ENCODE measurements around the gene PPP2R2B.

The PPP2R2B gene

DNA sequence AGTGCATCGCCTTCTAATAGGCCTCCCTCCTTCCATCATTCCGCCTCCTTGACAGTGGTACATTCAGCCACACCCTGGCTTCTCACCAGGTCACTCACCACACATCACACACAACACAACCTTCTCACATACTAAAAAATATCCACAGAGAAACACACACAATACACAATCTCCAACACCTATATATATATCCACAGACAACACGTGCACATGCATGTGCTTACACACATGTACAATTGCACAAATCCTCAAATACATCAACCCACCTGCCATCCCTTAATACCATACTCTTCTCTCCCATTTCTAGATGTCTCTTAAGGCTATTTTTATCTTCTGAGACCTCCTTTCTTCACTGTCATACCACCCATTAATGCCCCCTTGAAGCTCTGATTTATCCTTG is 57.6 kb downstream of the PPP2R2B start:
- no peak overlapping the region for H3K4me3 ChIP-seq (ENCODE audit: low read depth, low read length)
- TF ChIP-seq, protein P1, sequence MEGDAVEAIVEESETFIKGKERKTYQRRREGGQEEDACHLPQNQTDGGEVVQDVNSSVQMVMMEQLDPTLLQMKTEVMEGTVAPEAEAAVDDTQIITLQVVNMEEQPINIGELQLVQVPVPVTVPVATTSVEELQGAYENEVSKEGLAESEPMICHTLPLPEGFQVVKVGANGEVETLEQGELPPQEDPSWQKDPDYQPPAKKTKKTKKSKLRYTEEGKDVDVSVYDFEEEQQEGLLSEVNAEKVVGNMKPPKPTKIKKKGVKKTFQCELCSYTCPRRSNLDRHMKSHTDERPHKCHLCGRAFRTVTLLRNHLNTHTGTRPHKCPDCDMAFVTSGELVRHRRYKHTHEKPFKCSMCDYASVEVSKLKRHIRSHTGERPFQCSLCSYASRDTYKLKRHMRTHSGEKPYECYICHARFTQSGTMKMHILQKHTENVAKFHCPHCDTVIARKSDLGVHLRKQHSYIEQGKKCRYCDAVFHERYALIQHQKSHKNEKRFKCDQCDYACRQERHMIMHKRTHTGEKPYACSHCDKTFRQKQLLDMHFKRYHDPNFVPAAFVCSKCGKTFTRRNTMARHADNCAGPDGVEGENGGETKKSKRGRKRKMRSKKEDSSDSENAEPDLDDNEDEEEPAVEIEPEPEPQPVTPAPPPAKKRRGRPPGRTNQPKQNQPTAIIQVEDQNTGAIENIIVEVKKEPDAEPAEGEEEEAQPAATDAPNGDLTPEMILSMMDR (IDR thresholded peaks at IDR 0.05; ENCODE audit: borderline replicate concordance, insufficient read depth, low read depth, low read length), result no peak

DNA sequence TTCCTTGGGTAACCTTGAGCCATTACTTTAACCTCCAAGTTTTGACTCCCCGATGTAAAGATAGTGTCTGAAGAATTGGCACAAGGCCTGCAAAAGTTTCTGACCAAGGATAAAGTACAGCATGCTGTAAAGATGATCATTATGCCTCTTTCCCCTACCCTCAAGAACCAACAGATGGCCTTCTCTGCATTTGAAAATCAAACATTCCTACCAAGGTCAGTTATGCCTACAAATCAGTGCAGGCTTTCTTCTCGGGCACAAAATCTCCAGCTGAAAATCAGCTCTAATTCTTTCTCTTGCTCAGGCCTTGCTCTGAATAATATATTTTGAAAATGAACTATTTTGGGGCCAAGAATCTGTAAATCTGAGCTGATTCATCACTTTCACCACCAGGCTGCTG is 59.7 kb downstream of the PPP2R2B start:
- H3K4me3 ChIP-seq (ENCODE audit: low read depth, low read length), result no peak overlapping the region
- TF ChIP-seq, protein P1 (IDR thresholded peaks at IDR 0.05; ENCODE audit: borderline replicate concordance, insufficient read depth, low read depth, low read length), result no peak

DNA sequence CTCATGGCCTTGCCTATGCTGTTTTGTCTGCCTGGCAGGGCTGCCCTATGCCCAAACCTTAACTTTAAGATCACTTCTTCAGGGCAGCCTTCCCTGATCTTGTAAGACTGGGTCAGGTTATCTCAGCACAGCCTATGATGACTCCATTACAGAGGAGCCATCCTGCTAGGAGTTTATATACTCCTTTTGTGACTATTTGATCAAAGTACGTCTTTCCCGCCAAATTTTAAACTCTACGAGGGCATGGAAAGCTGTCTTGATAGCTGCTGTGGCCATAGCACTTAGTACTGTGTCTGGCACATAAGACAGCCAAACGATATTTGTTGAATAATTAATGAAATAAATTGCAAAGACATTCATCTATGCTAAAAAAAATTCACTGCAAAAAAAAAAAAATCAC is 60.6 kb downstream of the PPP2R2B start:
- H3K4me3 ChIP-seq (ENCODE audit: low read depth, low read length), result no peak overlapping the region
- TF ChIP-seq, protein P1 (IDR thresholded peaks at IDR 0.05; ENCODE audit: borderline replicate concordance, insufficient read depth, low read depth, low read length), result no peak

DNA sequence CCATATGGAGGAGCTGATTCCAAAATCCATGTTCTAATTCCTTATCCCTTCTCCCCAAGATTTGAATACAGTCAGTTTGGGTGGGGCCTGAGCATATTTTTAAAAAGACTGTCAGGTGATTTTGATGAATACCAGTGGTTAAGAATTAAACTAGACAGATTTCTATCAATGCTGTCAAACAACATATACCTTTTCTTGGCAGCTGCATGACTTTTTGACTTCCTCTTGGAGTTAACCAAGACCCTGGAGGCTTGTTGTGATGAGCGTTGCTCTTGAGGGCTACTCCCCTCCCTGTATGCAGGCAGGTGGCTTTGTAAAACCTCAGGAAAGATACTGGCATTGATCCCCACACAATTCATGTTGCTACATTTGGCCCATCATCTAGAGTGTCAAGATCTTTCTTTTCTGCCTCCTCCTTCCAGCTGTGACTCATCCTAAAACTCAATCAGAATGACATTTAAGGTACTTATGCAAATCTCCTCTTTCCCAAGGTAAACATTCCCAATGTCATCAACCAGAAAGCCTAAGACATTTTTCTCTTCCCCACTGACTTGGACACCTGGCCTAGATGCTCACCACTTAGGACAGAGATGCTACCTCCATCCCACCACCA is 61.7 kb downstream of the PPP2R2B start:
- no peak overlapping the region for H3K4me3 ChIP-seq (ENCODE audit: low read depth, low read length)

DNA sequence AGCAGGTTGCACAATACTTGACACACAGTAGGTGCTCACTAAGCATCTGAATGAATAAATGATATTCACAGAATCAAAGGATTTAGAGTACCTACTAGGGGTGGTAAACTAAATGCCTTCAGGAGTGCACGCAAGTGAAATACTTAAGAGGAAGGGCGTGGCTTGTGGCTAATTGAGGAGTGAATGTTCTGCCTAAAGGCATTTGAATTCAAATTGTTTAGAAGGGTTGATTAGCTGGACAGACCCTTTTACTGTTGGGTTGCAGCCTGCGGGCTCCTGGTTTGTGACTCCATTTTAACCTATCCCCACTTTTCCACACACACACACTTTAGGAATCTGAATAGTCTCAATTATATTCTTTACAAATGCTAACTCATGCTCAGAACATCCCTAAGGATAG is 63.1 kb downstream of the PPP2R2B start:
- H3K4me3 ChIP-seq (ENCODE audit: low read depth, low read length), result no peak overlapping the region
- TF ChIP-seq, protein P1 (IDR thresholded peaks at IDR 0.05; ENCODE audit: borderline replicate concordance, insufficient read depth, low read depth, low read length), result no peak

More for the DNA sequence above, 61.7 kb downstream of the PPP2R2B start:
- TF ChIP-seq, protein P1 (IDR thresholded peaks at IDR 0.05; ENCODE audit: borderline replicate concordance, insufficient read depth, low read depth, low read length), result no peak

DNA sequence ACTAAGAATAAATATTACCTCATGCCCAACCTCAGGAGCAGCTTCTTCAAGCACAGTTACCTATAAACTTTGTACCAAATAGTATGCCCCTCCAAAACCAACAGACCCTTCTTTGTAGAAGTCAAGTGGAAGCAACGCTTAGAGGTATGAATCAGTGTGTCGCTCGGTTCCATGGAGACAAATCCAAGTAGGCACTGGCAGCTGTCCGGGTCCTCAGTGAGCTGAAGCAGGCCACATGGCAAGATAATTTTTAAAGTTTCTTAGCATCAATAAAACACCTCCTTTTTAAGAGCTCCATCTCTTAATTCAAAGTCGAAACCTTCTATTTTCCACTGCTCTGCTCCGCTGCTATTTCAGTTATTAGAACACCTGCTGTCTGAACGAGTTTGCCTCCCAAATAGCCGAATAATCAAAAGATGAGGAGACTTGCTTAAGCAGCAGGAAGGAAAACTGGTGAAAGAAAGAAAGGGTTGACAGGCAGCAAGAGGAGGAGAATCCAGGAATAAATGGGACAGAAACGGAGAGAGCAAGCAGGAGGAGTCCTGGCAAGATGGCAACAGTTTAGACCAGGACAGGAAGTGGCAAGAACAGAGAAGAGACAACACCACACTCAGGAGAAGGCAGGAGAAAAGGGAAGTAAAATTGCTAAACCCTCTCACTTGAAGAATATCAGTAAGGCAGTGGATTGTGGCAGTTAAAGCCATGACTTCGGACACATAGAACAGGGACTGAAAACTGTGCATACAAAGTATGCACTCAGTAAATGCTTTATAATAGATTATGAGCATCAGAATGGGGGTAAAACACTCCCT is 65.0 kb downstream of the PPP2R2B start:
- no peak overlapping the region for H3K4me3 ChIP-seq (ENCODE audit: low read depth, low read length)

More for the DNA sequence above, 65.0 kb downstream of the PPP2R2B start:
- TF ChIP-seq, protein P1 (IDR thresholded peaks at IDR 0.05; ENCODE audit: borderline replicate concordance, insufficient read depth, low read depth, low read length), result no peak
